Stimulated activated CD8-positive, alpha-beta memory T cell treated with anti-CD3 and anti-CD28 coated beads, Interleukin-7, amount 100 ng/mL, for 1 hour (primary cell): ENCODE measurements around the gene ANKRD53.
"Not testable (repeated sequence)": the region's sequence is repeated elsewhere in the genome, so short reads cannot be mapped to it uniquely, and the experiment has no call there.

Experiments used
- DNase-seq, 2 donors: peaks; one replicate each; pipeline ENCODE4 v3.0.0-alpha.2; 2020; ENCODE audit warnings: low read depth in 2 of 2

ANKRD53 gene

GRCh38 chr2:70991142-70991541 is 12.7 kb downstream of the ANKRD53 start:
- no peak for DNase-seq

DNA sequence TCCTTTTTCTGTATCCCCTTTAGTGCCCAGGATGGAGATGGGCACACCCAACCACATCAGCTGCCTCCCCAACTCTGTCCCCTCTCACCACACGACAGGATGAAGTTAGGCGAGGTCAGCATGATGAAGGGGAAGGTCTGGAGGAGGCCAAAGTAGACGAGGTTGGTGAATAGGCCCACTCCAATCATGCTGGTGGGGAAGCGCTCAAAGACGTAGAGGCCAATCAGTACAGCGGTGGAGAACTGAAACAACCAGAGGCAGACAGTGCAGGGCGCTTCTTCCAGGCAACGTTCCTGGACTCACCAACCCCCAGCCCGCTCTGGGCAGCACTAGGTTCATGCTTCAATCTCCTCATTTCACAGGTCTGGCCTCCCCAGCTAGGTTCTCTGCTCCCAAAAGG is 13.3 kb downstream of the ANKRD53 start:
- DNase-seq = no peak

DNA sequence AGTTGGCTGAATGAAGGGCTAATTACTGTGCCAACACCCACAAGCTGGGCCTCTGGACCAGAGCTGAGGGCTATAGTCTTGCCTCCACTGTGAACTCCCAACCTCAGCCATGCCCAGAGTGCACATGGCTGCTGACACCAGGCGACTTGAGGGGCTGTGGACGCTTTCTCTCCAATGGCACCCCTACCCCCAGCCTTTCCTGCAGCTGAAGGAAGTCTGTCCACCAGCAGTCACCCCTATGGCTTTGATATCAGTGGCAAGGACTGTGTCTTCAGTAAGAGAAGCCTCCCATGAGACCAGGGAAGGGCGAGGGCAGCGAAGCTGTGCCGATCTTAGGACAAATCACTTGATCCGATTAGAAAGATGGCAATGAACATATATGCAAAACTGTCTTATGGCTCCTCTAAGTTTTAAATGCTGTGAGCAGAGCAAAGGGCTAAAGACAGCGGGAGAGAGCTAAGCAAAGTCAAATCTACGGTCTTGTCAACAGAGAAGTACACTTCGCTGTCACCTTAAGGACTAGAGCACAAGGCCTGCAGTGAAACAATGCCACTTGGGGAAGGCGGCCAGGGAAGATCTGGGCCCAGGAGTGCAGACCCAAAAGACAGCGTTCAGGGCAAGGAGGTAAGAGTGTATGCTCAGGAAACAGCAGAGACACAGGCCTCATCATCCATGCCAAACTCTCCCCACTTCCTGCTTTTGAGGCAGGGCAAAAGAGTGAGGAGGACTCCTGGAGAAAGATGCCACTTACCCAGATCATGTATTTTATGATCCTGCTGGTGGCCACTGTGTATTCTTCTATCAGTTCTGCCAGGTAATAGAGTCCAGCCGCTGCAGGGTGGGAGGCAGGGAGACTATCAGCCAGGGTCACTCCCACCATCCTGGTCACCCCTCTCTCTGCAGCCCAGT is 14.8 kb downstream of the ANKRD53 start:
- DNase-seq = no peak

- DNase-seq = no peak
These were observed 15.7 kb downstream of the ANKRD53 start for GRCh38 chr2:70994009-70994698.

GRCh38 chr2:70994699-70995425 is 16.4 kb downstream of the ANKRD53 start, which contains the start of gene TEX261:
TEX261 (minus strand) TSS chr2:70994873; CDS start chr2:70994757, 116 bp downstream.
- peak; percentile 80 to 81 for DNase-seq

- no peak for DNase-seq
These were observed 16.9 kb downstream of the ANKRD53 start for GRCh38 chr2:70995426-70995729.

DNA sequence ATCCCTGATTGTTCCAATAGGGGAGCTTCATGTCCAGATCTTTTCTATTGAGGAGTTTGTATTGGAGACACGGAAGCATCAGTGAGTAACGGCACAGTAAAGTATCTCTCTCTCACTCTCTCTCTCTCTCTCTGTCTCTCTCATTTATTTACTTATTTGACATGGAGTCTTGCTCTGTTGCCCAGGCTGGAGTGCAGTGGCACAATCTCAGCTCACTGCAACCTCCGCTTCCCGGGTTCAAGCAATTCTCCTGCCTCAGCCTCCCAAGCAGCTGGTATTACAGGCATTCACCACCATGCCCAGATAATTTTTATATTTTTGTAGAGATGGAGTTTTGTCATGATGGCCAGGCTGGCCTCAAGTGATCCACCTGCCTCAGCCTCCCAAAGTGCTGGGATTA is 20.5 kb downstream of the ANKRD53 start:
- DNase-seq = not testable (repeated sequence)

DNA sequence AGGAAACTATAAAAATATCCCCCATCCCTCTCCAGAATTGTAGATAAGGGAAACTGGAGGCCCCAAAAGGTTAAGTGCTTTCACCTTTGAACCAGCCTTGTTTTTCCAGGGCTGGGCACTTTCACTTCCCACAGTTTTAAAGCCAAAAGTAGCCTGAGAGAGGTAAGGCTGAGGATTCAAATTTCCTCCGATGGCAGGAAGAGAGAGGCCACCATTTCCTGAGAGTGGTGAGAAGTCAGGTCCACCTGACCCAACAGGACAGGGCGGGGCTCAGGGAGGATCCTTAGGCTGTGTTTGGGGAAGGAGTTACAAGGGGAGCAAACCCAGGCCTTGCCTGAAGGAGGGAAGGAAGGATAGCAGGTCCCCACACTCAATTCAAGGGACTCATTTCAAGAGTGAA is 20.9 kb downstream of the ANKRD53 start:
- DNase-seq = no peak

DNA sequence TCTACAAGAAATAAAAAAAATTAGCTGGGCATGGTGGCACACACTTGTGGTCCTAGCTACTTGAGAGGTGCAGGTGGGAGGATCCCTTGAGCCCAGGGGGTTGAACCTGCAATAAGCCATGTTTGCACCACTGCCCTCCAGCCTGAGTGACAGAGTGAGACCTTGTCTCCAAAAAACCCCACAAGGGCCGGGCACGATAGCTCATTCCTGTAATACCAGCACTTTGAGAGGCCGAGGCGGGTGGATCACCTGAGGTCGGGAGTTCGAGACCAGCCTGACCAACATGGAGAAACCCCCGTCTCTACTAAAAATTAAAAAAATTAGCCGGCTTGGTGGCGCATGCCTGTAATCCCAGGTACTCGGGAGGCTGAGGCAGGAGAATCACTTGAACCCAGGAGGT is 21.5 kb downstream of the ANKRD53 start:
- not testable (repeated sequence) for DNase-seq

GRCh38 chr2:71000780-71001591 is 22.6 kb downstream of the ANKRD53 start:
- peak; percentile 64 to 67 for DNase-seq

- no peak for DNase-seq
These were observed 23.1 kb downstream of the ANKRD53 start for GRCh38 chr2:71001592-71001927.

GRCh38 chr2:71001981-71002570 is 23.6 kb downstream of the ANKRD53 start:
- no peak for DNase-seq

GRCh38 chr2:71003396-71003795 is 25.0 kb downstream of the ANKRD53 start:
- no peak for DNase-seq

DNA sequence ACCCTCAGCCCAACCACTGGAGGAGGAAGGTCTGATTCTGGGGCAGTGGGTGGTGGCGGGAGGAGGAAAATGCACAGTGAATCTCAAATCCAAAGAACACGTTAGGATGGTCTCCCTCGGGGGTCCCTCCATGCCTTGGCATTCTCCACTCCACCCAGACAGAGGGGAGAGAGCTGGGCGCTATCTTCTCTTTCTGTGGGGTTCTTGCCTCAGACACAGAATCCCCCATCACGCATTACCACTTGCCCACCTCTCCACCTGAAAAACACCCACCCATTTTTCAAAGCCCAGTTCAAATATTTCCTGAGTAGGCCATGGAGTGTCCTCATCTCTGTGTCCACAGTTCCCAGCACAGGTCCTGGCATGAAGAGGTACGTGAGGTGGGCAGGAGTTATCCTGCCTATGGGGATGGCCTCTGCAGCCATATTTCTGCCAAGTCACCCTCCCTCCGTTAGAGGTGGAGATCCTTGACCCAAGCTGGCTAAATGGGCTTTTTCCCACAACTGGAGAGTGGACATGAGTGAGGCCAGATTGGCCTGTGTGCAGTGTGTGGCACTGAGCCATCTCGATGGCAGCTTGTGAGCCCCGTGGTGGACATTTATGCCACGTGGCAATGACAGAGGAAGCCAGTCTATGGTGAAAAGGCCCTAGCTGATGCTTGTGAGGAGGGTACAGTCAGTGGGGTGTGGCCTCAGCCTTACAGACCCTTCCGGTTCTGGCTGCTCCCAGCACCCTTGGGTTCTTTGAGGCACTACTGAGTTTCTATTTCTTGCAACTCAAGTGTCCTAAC is 25.7 kb downstream of the ANKRD53 start:
- no peak for DNase-seq

DNA sequence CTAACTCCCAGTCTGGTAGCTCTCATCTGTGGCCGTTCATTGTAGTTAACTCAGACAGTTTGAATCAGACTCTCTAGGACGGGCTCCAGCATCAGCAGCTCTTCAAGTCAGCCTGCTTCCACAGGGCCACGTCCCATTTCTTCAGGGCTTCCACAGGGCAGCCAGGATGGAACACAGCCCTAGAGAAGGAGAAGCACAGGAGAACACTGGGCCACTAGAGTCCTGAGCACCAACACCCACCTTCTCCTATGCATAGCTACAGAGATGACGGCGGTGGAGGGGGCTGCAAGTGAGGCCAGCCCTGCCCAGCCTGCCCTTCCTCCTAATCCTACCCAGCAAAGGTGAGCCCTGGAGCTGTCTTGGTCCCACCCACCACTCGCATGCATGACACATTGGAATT is 26.4 kb downstream of the ANKRD53 start:
- DNase-seq = no peak

GRCh38 chr2:71005271-71006202 is 27.1 kb downstream of the ANKRD53 start:
- no peak for DNase-seq

- no peak for DNase-seq
These were observed 27.9 kb downstream of the ANKRD53 start for GRCh38 chr2:71006323-71006722.

DNA sequence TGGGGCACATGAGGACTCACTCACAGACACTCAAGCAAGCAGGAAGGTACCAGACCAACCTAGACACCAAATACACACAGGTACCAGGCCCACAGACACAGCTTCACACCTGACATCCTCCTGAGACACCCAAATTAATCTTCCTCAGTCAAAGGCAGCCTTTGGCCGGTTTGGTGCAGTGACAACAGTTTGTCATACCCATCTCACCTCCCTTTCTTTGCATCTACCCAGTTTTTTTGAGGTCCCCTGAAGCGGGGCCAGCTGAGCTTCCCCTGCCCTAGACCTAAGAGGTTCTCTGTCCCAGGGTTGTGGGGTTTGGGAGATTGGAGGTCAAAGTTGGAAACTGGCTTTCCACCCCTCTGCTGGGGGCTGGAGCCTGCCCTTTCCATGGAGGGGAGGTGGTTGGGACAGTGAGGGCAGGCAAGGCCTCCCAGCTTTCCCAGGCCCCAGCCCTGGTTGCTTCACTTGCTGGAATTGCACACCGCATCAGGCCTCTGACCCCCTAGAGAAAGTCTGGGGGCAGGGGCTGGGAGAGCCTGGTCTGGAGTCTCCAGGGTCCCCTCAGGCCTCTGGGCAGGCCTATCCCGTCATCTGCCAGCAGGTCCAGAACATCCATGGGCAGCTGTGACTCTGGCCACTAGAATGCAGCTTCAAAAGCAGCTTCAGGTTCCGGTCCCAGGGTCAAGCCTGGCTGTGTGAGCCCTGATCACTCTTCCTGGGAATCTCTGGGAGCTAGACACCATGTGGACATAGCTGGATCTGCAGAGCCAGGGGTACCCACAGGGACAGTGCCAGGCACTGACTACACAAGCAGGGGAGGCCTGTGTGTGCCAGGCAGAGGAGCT is 28.7 kb downstream of the ANKRD53 start:
- no peak for DNase-seq
